NOMO-1 (cell line): ENCODE results near the gene IQSEC3.
"Not testable (repeated sequence)": the region's sequence is repeated elsewhere in the genome, so short reads cannot be mapped to it uniquely, and the experiment has no call there.

Experiments used
- DNase-seq, 2 experiments: peaks; one replicate each; lab custom pipeline; 2025; ENCODE audit not compliant: unreplicated experiment in 2 of 2; lab: John Stamatoyannopoulos, UW

IQSEC3 gene

DNA sequence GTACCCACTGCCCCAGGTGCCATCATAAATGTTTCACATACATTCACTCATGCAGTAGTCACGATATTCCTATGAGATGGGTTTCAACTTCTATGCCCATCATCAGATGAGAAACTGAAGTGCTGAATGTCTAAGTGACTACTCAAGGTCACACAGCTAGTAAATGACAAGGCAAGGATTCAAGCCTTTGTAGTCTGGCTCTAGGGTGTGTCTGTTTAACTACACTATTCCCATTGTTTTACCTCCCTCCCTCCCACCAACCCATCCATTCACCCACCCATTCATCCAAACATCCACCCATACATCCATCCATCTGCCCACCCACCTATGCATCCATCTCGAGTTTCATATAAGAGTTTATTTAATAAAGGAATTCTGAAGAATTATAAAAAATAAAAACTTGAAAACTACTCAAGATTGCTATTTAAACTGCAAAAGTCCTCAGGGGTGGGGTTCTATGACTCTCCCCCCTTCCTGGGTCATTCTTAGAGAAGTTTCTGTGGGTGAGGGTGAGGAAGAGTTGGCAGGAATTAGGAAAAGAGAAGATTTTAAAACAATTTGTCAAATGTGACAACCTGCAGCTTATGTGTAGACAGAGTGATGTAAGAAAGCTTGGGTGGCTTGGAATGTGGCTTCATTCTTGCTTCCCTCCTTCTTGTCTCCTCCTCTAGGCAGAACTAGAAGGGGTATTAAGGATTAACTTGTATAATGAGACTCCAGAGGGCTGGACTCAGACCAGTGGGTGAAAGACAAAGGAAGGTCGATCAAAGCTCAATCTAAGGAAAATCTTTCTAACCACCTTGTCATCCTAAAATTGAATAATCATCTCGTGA is 13.4 kb upstream of the IQSEC3 start:
- DNase-seq, result not testable (repeated sequence)

DNA sequence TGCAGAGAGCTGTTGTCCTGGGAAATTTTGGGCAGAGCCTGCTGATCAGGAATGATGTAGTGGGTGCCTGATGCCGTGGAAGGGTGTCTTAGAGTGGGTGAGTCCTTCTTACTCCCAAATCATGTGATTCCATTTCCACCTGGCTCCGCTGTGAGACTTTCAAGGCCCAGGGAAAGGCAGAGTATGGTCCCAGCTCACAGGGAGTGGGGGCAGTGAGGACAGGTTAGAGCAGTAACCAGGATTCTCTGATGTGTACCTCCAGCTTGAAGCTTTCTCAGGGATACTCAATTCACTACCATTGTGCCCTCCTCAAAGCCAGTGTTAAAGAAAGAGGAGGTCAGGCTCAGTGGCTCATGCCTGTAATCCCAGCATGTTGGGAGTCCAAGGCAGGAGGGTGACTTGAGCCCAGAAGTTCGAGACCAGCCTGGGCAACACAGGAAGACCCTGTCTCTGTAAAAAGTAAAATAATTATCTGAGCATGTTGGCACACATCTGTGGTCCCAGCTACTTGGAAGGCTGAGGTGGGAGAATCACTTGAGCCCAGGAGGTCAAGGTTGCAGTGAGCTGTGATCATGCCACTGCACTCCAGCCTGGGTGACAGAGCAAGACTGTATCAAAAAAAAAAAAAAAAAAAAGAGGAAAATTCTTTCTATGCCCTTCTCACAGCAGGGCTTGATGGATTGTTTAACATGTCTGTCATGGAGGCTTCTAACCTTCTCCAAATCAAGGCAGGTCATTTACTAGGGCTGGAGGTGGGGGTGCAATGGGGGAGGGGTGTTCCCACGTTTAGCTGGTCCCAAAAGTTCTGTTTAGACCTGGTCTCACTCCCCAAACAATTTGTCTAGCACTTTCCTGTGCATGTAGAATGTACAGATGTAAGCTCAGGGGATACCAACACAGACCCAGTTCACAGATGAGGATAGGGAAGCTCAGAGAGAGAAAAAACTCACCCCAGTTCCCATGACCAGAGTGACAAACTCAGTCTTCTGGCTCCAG is 12.5 kb upstream of the IQSEC3 start:
- DNase-seq, result no peak

DNA sequence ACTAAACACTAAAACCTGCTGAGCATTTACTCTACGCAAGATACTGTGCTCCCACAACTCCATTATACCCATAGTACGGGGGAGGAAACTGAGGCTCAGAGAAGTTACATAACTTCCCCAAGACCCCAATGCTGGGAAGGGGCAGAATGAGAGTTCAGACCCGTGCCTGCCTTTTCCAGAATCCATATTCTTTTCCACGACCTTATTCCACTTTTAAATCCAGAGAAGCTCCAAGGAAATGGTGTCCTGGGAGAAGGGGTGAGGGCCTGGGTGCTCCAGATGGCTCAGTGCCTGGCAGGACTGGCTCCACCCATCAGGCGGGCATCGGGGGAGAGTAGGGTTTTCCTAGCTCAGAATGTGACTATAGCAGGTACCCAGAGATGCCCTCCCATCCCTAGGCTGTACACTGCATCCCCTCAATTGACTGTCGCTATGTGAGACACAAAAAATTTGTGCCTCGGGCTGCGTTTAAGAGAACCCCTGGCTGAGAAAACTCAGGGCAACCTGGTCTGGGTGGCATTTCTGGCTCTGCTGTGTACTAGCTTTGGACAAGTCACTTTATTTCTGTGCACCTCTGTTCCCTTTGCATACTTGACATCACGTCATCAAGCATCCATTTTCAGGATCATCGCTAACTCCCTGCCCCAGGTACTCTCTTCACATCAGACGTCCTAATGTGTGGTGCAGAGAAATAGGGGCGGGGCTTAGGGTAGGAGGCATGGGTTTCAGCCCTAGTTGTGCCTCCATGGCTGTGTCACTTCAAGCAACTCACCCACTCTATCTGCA is 11.6 kb upstream of the IQSEC3 start:
- no peak for DNase-seq

DNA sequence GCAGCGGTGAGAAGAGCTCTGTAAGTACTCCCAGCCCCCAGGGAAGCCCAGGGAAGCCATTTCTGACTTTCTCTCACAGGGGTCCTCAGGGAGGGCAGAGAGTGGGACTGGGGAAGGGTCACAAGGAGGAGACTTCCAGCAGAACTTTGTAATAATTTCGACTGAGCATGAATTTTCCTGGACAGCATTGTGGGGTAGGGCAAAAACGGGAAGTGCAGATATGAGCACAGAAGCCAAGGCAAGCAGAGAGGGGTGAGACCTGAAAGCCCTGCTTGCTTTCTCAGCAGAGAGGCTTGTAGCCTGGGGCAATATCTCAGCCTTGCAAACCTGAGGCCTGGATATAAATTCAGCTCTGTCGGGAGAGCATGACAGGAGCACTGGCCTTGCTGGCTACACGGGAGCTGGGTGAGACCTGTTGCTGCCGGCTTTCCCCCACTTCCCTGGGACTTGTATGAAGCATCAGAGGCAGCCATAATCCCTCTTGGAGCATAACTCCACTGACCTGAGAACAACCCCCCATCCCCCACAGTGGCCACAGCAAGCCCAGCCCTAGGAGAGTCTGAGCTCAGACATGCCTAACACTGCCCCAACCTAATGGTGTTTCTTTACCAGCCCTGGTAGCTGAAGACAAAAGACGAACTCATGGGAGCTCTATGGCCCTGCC is 9.8 kb upstream of the IQSEC3 start:
- no peak for DNase-seq

DNA sequence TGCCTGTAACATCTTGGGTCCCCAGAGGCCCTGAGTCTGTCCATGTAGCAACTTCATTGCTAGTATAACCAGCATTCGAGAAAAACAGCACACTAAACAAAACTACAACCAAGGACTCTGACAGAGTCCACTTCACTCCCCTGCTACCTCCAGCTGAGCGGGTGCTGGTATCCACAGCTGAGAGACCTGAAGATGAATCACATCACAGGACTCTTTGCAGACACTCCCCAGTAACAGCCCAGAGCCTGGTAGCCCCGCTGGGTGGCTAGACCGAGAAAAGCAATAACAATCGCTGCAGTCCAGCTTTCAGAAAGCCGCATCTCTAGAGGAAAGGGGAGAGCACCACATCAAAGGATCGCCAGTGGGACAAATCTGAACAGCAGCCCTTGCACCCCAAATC is 9.0 kb upstream of the IQSEC3 start:
- DNase-seq, result no peak

DNA sequence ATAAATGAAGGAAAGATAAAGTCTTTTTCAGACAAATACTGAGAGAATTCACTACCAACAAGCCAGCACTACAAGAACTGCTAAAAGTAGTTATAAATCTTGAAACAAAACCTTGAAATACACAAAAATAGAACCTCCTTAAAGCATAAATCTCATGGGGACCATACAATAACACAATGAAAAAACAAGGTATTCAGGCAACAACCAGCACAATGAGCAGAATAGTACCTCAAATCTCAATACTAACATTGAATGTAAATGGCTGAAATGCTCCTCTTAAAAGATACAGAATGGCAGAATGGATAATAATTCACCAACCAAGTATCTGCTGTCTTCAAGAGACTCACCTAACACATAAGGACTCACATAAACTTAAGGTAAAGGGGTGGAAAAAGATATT is 7.7 kb upstream of the IQSEC3 start:
- DNase-seq, result no peak

DNA sequence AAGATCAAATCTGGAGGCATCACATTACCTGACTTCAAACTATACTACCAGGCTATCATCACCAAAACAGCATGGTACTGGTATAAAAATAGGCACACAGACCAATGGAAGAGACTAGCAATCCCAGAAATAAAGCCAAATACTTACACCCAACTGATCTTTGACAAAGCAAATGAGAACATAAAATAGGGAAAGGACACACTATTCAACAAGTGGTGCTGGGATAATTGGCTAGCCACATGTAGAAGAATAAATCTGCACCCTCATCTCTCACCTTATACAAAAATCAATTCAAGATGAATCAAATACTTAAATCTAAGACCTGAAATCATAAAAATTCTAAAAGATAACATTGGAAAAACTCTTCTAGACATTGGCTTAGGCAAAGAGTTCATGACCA is 4.7 kb upstream of the IQSEC3 start:
- DNase-seq, result not testable (repeated sequence)

DNA sequence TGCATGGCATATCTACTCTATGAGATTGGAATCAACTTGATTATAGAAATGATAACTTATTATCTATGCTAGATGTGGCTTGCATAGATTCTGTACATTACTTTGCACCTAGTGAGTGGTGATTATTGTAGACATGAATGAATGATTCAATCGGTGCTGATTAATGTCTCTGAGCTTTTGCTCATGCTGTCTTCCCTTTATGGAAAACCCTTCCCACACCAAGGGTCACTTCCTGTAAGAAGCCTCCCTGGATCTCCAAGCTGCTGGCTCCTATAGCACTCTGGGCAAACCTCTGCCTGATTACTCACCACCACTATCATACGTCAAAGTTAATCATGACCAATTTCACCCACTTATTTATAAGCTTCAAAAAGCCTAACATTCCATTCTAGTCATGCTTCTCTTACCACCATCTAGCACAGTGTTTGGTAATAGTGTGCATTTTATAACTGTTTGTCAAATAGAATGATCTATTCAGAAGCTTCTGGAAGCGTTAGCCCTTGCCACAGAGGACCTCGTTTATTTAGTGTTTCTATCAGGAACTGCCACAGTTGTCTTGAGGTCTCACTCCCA is 990 bp upstream of the IQSEC3 start:
- DNase-seq, result not testable (repeated sequence)

DNA sequence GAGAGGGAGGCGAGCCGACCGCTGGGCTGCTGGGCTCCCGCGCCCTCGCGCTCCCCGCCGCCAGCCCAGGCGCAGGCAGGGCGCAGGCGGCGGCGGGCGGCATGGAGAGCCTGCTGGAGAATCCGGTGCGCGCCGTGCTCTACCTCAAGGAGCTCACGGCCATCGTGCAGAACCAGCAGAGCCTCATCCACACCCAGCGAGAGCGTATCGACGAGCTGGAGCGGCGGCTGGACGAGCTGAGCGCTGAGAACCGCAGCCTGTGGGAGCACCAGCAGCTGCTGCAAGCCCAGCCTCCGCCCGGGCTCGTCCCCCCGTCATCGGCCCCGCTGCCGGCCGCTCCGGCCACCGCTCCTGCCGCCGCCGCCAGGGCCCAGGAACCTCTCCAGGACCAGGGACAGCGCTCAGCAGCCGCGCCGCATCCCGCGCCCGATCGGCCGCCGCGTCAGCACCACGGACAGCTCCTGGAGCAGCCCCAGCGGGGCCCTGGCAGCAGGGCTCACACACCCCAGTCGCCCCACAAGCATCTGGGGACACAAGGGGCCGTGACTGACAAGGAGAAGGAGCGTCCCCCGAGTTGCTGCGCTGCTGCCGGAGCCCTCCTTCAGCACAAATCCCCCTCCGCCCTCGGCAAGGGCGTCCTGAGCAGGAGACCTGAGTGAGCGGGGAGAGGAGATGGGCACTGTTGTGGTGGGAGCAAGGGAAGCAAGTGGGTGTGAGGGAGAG is 376 bp downstream of the IQSEC3 start:
- not testable (repeated sequence) for DNase-seq

DNA sequence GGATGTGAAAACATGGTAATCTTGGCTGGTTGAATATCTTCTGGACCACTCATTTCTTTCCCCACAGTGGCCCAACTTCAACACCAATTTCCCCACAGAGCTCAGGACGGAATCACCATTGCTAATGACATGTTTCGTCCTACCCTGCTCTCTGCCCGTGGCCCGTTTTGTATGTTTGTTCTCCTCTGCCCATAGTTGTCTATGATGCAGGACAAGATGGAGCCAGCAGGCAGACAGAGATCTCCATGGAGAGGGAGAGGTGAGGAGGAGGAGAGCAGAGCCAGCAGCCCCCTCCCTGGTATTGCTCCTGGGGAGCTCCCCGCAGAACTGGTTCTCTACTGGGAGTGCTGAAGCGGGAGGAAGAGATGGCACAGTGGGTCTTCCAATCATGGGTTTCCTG is 3.1 kb downstream of the IQSEC3 start:
- not testable (repeated sequence) for DNase-seq

DNA sequence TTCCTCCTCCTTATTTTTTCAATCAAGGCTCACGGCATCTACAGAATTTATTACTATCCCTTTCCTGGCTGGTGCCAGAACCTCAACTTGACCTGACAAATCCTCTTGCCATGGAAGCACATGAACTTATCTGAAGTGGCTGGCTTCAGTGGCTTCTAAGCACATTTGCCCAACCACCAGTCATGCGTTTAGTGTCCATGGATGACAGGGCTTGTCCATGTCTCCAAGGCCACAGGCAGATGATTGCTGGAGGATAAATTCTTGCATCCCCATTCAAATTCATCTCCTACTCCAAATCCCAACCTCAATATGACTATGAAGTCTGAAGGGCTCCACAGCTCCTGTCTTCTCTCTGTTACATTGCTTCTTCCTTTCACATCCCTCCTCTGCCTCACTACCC is 4.0 kb downstream of the IQSEC3 start:
- not testable (repeated sequence) for DNase-seq

DNA sequence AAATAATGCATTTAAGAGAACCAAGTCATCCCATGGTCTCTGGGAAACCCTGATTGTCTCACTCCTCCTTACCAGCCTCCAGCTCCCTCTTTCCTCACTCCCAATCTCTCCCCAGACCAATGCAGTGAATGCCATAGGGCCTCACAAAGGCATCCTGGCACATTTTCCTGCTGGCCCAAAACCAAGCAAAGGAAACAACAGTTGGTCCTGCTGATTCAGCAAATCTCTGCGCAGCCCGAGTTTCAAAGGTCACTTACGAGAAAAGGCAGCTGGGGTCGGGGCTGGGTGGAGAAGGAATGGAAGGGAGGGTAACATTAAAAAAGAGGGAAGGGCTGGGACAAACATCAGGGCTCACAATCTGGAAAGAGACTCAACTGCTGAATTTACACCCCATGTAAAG is 5.5 kb downstream of the IQSEC3 start:
- not testable (repeated sequence) for DNase-seq

DNA sequence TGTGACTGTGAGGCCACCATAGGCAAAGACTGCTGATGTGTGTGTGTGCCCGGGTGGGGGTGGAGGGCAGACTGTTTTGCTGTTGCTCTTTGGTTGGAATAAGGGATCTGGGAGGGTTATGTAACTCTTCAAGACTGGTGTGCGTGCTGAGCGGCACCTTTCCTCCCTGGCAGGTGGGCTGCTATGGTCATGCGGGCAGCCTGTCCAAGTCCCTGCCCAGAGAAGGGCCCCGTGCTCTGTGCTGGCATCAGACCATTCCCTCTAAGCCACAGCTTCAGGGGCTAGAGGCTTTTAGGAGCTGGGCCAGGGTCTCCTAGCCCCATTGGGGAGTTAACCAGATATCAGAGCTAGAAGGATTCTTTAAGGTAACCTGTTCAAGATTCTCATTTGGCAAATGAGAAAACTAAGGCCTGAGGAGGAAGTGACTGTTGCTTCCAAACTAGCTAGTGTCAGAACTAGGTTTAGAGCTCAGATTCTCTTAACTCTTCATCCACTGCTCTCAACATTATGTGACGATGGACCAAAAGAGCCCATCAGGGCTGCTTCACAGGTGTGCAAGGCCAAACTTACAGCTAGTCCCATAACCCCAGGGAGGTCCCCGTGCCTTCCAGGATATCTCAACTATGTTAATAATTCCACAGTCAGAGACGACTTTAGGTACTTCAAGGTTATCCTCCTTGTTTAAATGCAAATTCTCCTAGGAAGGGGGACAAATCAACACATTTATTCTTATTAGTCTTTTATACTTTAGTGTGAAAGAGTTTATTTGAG is 8.0 kb downstream of the IQSEC3 start:
- DNase-seq, result not testable (repeated sequence)

DNA sequence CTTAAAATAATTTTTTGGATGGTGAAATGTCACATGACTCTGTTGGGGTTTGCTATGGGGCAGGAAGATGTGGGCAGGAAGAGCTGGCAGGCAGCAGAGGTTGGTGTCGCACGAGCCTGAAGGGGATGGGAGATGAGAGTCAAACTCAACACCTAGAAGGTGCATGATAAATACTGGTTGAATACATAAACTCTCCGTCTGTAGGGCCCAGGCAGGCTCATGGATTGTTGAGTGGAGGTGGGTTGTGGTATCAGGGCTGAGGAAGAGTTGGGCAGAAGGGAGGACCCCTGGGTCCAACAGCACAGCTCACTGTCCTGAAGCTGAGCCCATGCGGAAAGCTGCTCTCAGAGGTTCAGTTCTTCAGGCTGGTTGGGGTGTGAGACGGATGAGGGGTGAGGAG is 9.0 kb downstream of the IQSEC3 start:
- not testable (repeated sequence) for DNase-seq

DNA sequence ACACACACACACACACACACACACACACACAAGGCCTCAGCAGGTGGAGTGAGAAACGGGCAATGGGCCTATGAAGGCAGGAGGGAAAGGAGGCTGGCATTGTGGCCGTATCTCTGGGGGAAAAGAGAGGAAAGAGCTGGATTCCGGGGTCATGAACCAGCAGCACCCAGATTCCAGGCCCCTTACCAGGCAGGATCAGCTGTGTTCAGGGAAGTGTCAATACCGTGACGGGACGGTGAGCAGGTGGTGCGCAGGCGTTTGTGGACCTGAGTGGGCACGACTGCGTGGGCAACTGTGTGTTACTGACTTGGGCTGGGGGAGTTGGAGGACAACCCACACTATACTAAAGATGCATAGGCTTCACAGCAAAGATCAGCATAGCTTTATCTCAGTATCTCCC is 9.5 kb downstream of the IQSEC3 start:
- DNase-seq, result not testable (repeated sequence)

DNA sequence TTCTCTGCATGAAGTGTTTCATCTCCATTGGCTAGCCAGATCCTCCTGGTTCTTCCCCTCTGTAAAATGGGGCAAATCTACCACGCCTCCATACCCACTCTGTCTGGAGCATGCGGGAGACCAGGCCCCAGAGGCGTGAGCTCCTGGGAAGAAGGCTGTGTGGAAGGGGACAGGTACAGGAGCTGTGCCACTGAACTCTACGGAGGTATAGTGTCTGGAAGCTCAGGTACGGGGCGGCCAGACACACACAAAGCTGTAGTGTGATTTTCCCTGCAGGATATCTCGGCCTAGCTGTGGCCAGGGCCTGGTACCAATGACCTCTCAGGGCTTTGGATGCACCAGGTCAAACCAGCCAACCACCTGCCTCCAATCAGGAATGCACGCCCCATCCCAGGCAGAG is 10.0 kb downstream of the IQSEC3 start:
- not testable (repeated sequence) for DNase-seq

DNA sequence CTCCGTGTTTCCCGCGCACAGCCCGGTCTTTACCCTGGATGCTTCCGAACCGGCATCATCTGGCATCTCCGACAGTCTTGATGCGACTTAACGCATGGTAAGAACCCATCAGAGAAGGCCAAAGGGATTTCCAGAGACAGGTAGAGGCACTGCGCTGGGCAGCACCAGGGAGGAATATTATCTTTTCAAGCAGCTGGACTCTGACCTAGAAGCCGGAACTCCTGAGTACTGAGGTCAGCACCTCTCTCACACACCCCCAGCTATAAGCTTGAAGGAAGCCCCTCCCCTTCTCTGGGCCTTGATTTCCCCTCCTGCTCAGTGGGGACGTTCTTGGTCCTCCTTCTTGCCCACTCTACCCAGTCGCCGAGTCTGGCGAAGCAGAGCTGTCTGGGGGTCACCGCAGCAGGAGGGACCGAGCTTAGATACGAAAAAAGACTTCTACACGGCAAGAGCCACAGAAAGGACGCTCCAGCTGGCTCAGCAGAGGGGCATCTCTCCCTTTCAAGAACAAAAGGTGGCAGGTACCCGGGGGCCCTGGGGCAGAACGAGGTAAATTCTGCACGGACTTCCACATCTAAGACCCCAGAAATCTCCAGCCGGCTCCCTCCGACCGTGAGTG is 10.6 kb downstream of the IQSEC3 start:
- not testable (repeated sequence) for DNase-seq

DNA sequence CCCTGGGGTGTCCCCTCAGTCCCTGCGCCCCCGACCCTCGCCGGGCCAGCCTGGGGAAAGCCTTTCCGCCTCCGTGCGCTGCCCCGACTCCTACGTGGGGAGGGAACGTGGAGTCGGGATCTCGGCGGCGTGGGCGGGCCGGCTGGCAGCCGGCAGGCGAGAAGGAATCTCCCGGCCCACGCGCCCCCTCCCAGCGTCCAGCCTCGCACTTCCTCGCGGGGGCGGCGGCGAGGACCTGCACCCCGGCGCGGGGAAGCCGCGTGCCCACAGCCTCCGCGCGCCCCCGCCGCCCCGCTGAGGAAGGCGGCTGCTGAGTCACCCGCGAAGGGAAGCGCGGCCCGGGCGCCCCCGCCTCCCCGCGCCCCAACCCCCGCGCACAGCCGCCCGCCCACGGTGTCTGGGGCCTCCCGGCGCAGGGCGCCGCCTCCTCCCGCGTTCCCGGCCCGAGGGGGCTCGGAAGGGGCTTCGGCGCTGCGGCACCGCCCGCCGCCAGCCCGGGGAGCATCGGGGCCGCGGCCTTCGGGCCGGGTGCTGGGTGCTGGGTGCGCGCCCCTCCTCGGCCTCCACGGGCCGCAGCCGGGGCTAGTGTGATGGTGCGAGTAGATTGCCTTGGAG is 11.3 kb downstream of the IQSEC3 start:
- DNase-seq, result not testable (repeated sequence)
